Cardiac fibroblast (primary cell): ENCODE results near the gene PPIB.
A peak's percentile ranks its signal among the peaks of the same experiment; 100 is the strongest.
"Not testable (repeated sequence)": the region's sequence is repeated elsewhere in the genome, so short reads cannot be mapped to it uniquely, and the experiment has no call there.

Source experiments
- DNase-seq, 2 donors: peaks; one replicate each; pipeline versions ENCODE4 v3.0.0 to v3.0.0-alpha.2; 2010; ENCODE audit warnings: low read depth in 2 of 2
- H3K4me3 ChIP-seq, 2 donors: replicated peaks in 1 of 2; 1 replicate in 1 of 2; 2 replicates in 1 of 2; pipeline ENCODE4 v1.5.1; 2011; ENCODE audit warnings: low read depth in 2 of 2, low read length in 2 of 2, mild to moderate bottlenecking in 2 of 2, moderate library complexity in 1 of 2
- TF ChIP-seq, protein P1 (sequence below): IDR thresholded peaks from one replicate; pipeline ENCODE4 v1.5.1; 2011; ENCODE audit warnings: low read depth, mild to moderate bottlenecking, low read length, inconsistent platforms

PPIB gene

DNA sequence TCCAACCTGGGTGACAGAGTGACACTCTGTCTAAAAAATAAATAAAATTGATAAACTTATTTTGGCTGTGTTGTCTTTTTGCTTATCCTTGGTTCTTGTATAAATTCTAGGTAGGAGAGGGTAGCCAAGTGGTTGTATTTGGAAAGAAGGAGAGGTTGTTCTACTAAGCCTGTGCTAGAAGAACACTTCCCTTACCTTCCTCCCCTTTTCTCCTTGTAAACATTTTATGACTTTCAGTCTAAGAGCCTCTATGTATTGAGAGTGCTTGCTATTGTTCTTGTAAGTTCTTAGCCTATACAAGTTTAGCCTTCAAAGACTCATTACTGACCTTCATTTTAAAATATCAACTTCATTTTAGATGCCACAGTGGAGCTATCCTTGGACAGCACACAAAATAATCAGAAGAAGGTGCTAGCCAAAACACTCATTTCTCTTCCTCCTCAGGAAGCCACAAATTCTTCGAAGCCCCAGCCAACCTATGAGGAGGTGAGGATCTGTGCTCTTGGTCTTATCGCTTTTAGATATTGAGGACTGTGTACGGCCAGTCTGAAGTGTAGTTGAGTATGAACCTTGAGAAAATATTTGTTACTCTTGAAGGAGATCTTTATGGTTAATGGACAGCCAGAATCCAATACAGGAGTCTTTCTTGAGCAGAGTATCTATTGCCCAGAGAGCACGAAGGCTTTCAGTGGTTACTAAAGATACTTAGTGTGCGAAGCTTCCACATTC lies 44.9 kb downstream of the PPIB start:
- DNase-seq: no peak
- TF ChIP-seq, protein P1, sequence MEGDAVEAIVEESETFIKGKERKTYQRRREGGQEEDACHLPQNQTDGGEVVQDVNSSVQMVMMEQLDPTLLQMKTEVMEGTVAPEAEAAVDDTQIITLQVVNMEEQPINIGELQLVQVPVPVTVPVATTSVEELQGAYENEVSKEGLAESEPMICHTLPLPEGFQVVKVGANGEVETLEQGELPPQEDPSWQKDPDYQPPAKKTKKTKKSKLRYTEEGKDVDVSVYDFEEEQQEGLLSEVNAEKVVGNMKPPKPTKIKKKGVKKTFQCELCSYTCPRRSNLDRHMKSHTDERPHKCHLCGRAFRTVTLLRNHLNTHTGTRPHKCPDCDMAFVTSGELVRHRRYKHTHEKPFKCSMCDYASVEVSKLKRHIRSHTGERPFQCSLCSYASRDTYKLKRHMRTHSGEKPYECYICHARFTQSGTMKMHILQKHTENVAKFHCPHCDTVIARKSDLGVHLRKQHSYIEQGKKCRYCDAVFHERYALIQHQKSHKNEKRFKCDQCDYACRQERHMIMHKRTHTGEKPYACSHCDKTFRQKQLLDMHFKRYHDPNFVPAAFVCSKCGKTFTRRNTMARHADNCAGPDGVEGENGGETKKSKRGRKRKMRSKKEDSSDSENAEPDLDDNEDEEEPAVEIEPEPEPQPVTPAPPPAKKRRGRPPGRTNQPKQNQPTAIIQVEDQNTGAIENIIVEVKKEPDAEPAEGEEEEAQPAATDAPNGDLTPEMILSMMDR: no peak
- no peak overlapping the region for H3K4me3 ChIP-seq

DNA sequence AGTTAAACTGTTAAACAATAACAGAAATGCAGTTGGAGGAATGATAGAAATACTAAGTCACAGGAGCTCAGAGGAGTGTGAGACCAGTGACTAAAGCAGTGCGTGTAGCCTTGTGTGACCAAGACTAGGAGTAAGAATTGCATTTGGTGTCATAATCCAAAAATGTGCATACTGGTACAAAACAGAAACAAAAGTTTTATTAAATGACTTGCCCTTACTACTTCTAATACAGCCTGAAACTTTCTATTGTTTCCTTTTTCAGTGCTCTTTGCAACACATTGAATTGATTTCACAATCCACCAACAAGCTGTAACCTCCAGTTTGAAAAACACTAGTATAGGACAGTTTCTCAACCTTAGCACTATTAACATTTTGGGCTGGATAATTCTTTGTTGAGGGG lies 49.9 kb downstream of the PPIB start:
- H3K4me3 ChIP-seq: no peak overlapping the region
- peak; percentile 64 to 84 for DNase-seq

DNA sequence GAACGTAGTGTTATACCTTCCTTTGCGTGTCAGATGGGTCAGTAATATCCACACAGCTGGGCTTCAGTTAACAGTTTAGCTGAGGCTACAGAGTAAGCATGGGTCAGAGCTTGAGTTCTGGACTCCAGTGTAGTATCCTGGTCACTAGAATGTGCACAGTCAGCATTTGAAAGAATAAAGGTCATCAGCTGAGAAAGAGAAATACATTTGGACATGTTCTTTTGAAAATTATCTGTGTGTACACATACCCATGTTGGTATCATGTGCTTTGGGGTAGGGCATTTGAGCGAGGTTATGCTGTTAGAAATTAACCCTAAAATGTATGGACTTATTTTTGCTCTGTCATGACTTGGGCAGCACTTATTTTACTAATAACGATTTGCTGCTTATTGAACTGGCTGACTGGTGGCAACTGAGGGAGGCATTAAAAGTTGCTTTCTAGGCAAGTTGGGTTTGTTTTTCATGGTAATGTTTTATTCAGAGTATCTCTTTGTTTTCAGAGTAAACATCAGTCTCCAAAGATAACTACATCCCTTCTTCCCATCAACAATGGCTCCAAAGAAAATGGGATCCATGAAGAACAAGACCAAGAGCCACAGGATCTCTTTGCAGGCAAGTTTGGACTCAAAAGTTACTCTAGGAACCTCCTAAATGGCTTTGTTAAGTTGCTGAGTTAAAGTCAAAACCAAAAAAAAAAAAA lies 50.6 kb downstream of the PPIB start:
- H3K4me3 ChIP-seq: no peak overlapping the region
- TF ChIP-seq, protein P1: no peak
- DNase-seq: no peak

More for the DNA sequence above, 49.9 kb downstream of the PPIB start:
- TF ChIP-seq, protein P1: no peak

DNA sequence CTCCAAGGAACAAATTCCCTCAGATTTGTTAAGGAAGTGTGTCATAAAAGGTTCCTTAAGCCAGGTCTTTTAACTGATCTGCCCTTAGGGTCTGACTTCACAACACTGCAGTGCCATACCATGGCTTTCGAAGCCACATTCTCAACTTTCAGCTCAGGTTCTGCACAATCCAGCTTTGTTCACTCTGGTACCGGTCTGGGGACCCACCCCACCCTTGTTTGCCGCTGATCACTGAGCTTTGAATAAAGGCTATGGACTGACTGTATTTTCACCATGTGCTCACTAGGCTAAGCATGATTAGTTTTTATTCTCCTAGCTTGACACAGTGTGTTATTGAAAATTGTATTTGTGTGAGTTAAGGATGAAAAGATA lies 51.2 kb downstream of the PPIB start:
- TF ChIP-seq, protein P1: no peak
- DNase-seq: no peak
- no peak overlapping the region for H3K4me3 ChIP-seq

DNA sequence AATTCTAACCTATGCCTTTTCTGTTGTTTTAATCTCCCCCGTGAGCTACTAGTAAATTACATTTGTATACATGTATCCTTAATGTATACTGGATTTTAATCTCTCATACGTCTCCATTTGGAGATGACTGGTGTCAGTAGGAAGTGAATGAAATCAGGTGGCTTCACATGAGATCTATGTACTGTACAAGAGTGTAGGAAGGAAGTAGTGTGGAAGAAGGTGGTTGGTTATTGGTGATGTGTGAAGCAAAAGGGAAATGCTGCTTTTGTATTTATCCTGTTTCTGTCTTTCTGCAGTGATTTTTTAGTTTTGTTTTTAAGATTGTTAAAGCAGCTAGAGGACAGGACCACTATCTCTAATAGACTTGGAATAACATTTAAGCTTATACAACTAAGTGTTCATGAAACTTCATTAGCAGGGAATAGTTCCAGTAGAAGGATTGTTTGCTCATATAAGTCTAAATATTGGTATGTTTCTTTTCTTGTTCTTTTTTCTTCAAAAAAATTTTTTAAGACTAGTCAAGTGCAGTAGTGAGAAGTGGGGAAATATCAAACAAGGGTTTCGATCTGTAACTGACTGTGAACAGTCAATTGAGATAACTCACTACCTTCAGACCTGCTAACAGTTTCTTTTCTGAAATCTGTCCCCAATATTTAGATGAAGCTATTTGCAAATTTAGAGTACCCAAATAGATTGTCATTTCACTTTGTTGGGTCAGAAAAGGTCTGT lies 51.7 kb downstream of the PPIB start:
- DNase-seq: no peak
- TF ChIP-seq, protein P1: no peak

DNA sequence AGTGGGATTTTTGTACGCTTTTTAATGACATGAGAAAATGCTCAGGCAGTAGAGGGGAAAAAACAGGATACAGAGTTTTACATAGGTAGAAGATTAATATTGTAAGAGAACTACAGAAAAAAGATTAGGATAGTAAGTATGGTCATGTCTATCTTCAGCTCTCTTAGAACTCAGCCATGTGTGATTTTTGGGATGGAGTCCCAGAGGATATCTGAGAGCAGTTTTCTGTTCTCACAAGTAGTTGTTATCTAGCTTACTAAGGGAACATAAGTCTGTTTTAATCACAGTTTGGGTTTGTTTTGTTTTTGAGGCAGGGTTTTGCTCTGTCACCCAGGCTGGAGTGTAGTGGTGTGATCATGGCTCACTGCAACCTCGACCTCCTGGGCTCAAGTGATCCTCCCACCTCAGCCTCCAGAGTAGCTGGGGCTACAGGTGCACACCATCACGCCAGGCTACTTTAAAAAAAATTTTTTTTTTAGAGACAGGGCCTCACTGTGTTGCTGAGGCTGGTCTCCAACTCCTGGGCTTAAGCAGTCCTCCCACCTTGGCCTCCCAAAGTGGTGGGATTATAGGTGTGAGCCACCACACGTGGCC lies 52.6 kb downstream of the PPIB start:
- DNase-seq: peak in 1 of 2 donors; percentile 24
- not testable (repeated sequence) for H3K4me3 ChIP-seq

More for the DNA sequence above, 51.7 kb downstream of the PPIB start:
- no peak overlapping the region for H3K4me3 ChIP-seq

DNA sequence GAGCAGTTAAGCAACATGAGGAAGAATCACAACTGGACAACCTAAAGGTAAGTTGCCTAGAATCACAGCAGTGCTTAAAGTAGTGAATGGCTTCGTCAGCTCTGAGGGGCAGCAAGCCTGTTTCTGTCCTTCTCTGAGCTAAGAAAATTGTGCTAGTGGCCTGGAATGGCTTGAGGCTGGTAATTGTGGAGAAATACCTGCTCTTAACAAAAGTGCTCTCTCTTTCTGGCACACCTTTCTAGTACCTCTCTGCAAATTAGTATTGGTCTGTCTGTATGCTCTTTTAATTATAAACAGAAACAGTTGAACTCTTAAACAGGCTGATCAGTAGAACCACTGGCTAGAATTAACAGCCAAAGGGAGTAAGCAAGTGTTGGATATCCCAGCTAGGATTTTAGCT lies 55.5 kb downstream of the PPIB start:
- no peak for DNase-seq
- no peak overlapping the region for H3K4me3 ChIP-seq
- TF ChIP-seq, protein P1: no peak
